ENCODE results near the gene SEC23B. TPM values are rescaled to one million over a fixed set of nuclear protein-coding genes. Genes with fewer than 3 reads are reported as not detected.

The SEC23B gene
- total RNA-seq, 1 experiment from 2014 or later, result 67.1 TPM

- TF ChIP-seq, protein P1, sequence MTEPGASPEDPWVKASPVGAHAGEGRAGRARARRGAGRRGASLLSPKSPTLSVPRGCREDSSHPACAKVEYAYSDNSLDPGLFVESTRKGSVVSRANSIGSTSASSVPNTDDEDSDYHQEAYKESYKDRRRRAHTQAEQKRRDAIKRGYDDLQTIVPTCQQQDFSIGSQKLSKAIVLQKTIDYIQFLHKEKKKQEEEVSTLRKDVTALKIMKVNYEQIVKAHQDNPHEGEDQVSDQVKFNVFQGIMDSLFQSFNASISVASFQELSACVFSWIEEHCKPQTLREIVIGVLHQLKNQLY (CRISPR knock-in tag; IDR thresholded peaks at IDR 0.05), result no peak
- TF ChIP-seq, protein P2, sequence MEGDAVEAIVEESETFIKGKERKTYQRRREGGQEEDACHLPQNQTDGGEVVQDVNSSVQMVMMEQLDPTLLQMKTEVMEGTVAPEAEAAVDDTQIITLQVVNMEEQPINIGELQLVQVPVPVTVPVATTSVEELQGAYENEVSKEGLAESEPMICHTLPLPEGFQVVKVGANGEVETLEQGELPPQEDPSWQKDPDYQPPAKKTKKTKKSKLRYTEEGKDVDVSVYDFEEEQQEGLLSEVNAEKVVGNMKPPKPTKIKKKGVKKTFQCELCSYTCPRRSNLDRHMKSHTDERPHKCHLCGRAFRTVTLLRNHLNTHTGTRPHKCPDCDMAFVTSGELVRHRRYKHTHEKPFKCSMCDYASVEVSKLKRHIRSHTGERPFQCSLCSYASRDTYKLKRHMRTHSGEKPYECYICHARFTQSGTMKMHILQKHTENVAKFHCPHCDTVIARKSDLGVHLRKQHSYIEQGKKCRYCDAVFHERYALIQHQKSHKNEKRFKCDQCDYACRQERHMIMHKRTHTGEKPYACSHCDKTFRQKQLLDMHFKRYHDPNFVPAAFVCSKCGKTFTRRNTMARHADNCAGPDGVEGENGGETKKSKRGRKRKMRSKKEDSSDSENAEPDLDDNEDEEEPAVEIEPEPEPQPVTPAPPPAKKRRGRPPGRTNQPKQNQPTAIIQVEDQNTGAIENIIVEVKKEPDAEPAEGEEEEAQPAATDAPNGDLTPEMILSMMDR (IDR thresholded peaks at IDR 0.05), result no peak
- TF ChIP-seq, protein P3, sequence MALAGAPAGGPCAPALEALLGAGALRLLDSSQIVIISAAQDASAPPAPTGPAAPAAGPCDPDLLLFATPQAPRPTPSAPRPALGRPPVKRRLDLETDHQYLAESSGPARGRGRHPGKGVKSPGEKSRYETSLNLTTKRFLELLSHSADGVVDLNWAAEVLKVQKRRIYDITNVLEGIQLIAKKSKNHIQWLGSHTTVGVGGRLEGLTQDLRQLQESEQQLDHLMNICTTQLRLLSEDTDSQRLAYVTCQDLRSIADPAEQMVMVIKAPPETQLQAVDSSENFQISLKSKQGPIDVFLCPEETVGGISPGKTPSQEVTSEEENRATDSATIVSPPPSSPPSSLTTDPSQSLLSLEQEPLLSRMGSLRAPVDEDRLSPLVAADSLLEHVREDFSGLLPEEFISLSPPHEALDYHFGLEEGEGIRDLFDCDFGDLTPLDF (CRISPR knock-in tag; IDR thresholded peaks at IDR 0.05), result no peak
- TF ChIP-seq SP1 (CRISPR knock-in tag; conservative IDR thresholded peaks at IDR 0.05) (peak; percentile 88), RELA (CRISPR knock-in tag; IDR thresholded peaks at IDR 0.05; ENCODE audit: borderline replicate concordance) (no peak), ZNF425 (CRISPR knock-in tag; conservative IDR thresholded peaks at IDR 0.05) (no peak), ESRRA (CRISPR knock-in tag; IDR thresholded peaks at IDR 0.05; ENCODE audit: borderline replicate concordance) (no peak), NFYB (CRISPR knock-in tag; conservative IDR thresholded peaks at IDR 0.05; ENCODE audit: low read depth) (peak; percentile 74), ZSCAN18 (CRISPR knock-in tag; IDR thresholded peaks at IDR 0.05) (no peak), SMAD3 (CRISPR knock-in tag; IDR thresholded peaks at IDR 0.05; ENCODE audit: borderline replicate concordance) (0 out of 2 replicates have a peak, but pooled peaks have one; percentile 51), FOXJ3 (CRISPR knock-in tag; IDR thresholded peaks at IDR 0.05; ENCODE audit: borderline replicate concordance) (no peak)
- TF ChIP-seq, protein P4, sequence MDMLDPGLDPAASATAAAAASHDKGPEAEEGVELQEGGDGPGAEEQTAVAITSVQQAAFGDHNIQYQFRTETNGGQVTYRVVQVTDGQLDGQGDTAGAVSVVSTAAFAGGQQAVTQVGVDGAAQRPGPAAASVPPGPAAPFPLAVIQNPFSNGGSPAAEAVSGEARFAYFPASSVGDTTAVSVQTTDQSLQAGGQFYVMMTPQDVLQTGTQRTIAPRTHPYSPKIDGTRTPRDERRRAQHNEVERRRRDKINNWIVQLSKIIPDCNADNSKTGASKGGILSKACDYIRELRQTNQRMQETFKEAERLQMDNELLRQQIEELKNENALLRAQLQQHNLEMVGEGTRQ (CRISPR knock-in tag; IDR thresholded peaks at IDR 0.05), result peak; percentile 30; the same call in 1 of the 2 replicates
- TF ChIP-seq, protein P5, sequence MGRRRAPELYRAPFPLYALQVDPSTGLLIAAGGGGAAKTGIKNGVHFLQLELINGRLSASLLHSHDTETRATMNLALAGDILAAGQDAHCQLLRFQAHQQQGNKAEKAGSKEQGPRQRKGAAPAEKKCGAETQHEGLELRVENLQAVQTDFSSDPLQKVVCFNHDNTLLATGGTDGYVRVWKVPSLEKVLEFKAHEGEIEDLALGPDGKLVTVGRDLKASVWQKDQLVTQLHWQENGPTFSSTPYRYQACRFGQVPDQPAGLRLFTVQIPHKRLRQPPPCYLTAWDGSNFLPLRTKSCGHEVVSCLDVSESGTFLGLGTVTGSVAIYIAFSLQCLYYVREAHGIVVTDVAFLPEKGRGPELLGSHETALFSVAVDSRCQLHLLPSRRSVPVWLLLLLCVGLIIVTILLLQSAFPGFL (CRISPR knock-in tag; IDR thresholded peaks at IDR 0.05; ENCODE audit: borderline replicate concordance), result no peak
- TF ChIP-seq, protein P6, sequence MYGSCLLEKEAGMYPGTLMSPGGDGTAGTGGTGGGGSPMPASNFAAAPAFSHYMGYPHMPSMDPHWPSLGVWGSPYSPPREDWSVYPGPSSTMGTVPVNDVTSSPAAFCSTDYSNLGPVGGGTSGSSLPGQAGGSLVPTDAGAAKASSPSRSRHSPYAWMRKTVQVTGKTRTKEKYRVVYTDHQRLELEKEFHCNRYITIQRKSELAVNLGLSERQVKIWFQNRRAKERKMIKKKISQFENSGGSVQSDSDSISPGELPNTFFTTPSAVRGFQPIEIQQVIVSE (CRISPR knock-in tag; IDR thresholded peaks at IDR 0.05; ENCODE audit: borderline replicate concordance), result no peak
Observed at GRCh38 chr20:18507218-18508191, at the start of gene SEC23B (continued).

Measured in WTC11 (cell line).